ENCODE measurements around the gene GAPVD1. TPM values are rescaled to one million over a fixed set of nuclear protein-coding genes. Genes with fewer than 3 reads are reported as not detected.

GAPVD1 gene
- total and polyA plus RNA-seq, 10 of the 15 experiments (the other 5 are each of a cell fraction or from before 2014, with no cell fraction given) = 4.3 to 36.6 (median 25.9) TPM

GRCh38 chr9:125296843-125297372 lies 35.3 kb downstream of the GAPVD1 start:
- Histone ChIP-seq H3K9me3 (replicated peaks; ENCODE audit: control insufficient read depth, insufficient read depth, low read length) (no peaks in the 10 kb centered on the region), H3K4me1 (ENCODE audit: control insufficient read depth, insufficient read depth, low read length) (no peaks in the 10 kb centered on the region), H3K27ac (ENCODE audit: control insufficient read depth, insufficient read depth) (no peak overlapping the region), H3K27me3 (replicated peaks in 1 of 2; ENCODE audit: control insufficient read depth in 2 of 2, insufficient read depth in 2 of 2, low read length in 1 of 2) (no peaks in the 10 kb centered on the region), H2AFZ (ENCODE audit: control insufficient read depth, low read depth, low read length) (no peak overlapping the region), H3K79me2 (ENCODE audit: control insufficient read depth, insufficient read depth, low read length) (peaks cover 10% of the 10 kb centered on the region), H3K36me3 (ENCODE audit: control insufficient read depth in 2 of 2, insufficient read depth in 2 of 2, low read length in 1 of 2) (peaks cover 2 to 6% of the 10 kb centered on the region in 2 experiments; a peak in 3 of 4 replicates), H3K4me2 (ENCODE audit: control insufficient read depth, insufficient read depth) (no peak overlapping the region), H4K20me1 (ENCODE audit: control insufficient read depth, insufficient read depth) (no peaks in the 10 kb centered on the region; the same call in 1 of the 2 replicates), H3K4me3 (no peak overlapping the region), H3K9ac (ENCODE audit: control insufficient read depth, insufficient read depth, low read length) (no peak overlapping the region)
- no peak for DNase-seq (ENCODE audit: low read depth, low spot score)
- CTCF ChIA-PET = interaction anchor here (1.1 kb wide), 1 partner anchor 36 kb away, joined by 3 read pairs; the partner anchor contains the start of gene GAPVD1
- RAD21 ChIA-PET (ENCODE audit: unreplicated experiment) = no interaction called here
- no peak for ATAC-seq
- 97% methylated on average over 3 of the region's 3 CpGs for WGBS (ENCODE audit: insufficient coverage, insufficient replicate concordance, low lambda C conversion rate, missing lambda C conversion rate)
- intact Hi-C loops (cut with micrococcal nuclease; ENCODE audit: unreplicated experiment) = no loop called here
- no TSS peak for BruUV-seq (replicated peaks)
- POLR2A ChIA-PET = interaction anchor here (0.6 kb wide), 1 partner anchor 11 kb away, joined by 3 read pairs; no protein-coding TSS in a partner anchor
- in situ Hi-C loops (cut with MboI) = no loop called here
- SMC1A ChIA-PET (ENCODE audit: uncharacterized antibody, unreplicated experiment) = interaction anchor here (1.4 kb wide), 1 partner anchor 10 kb away, joined by 5 read pairs; no protein-coding TSS in a partner anchor
- TF ChIP-seq KLF5 (IDR thresholded peaks at IDR 0.05; ENCODE audit: partially characterized antibody) (no peak), E4F1 (IDR thresholded peaks at IDR 0.05; ENCODE audit: borderline replicate concordance, partially characterized antibody) (no peak)
- no peak for FAIRE-seq

- DNase-seq (ENCODE audit: low read depth, low spot score) (no peak), FAIRE-seq (no peak), ATAC-seq (no peak)
- 98% methylated on average over 7 of the region's 7 CpGs for WGBS (ENCODE audit: insufficient coverage, insufficient replicate concordance, low lambda C conversion rate, missing lambda C conversion rate)
- ChIA-PET RAD21 (ENCODE audit: unreplicated experiment) (no interaction called here), SMC1A (ENCODE audit: uncharacterized antibody, unreplicated experiment) (no interaction called here), POLR2A (interaction anchor here (0.7 kb wide), 1 partner anchor 107 kb away, joined by 4 read pairs; no protein-coding TSS in a partner anchor), CTCF (interaction anchor here (0.5 kb wide), 1 partner anchor 14 kb away, joined by 3 read pairs; no protein-coding TSS in a partner anchor)
- Histone ChIP-seq H3K4me2 (ENCODE audit: control insufficient read depth, insufficient read depth) (no peak overlapping the region), H3K4me1 (ENCODE audit: control insufficient read depth, insufficient read depth, low read length) (no peaks in the 10 kb centered on the region), H3K79me2 (ENCODE audit: control insufficient read depth, insufficient read depth, low read length) (peaks cover 6% of the 10 kb centered on the region), H3K9ac (ENCODE audit: control insufficient read depth, insufficient read depth, low read length) (no peak overlapping the region), H3K36me3 (ENCODE audit: control insufficient read depth in 2 of 2, insufficient read depth in 2 of 2, low read length in 1 of 2) (peaks cover 4 to 12% of the 10 kb centered on the region in 2 experiments), H3K9me3 (replicated peaks; ENCODE audit: control insufficient read depth, insufficient read depth, low read length) (no peaks in the 10 kb centered on the region), H3K27ac (ENCODE audit: control insufficient read depth, insufficient read depth) (no peak overlapping the region), H2AFZ (ENCODE audit: control insufficient read depth, low read depth, low read length) (no peak overlapping the region), H3K4me3 (no peak overlapping the region), H4K20me1 (ENCODE audit: control insufficient read depth, insufficient read depth) (no peaks in the 10 kb centered on the region; the same call in 1 of the 2 replicates), H3K27me3 (replicated peaks in 1 of 2; ENCODE audit: control insufficient read depth in 2 of 2, insufficient read depth in 2 of 2, low read length in 1 of 2) (no peaks in the 10 kb centered on the region)
- BruUV-seq (replicated peaks) = no TSS peak
- in situ Hi-C loops (cut with MboI) (no loop called here), intact Hi-C loops (cut with micrococcal nuclease; ENCODE audit: unreplicated experiment) (no loop called here)
- TF ChIP-seq LARP7 (IDR thresholded peaks at IDR 0.05) = no peak
- TF ChIP-seq, protein P1, sequence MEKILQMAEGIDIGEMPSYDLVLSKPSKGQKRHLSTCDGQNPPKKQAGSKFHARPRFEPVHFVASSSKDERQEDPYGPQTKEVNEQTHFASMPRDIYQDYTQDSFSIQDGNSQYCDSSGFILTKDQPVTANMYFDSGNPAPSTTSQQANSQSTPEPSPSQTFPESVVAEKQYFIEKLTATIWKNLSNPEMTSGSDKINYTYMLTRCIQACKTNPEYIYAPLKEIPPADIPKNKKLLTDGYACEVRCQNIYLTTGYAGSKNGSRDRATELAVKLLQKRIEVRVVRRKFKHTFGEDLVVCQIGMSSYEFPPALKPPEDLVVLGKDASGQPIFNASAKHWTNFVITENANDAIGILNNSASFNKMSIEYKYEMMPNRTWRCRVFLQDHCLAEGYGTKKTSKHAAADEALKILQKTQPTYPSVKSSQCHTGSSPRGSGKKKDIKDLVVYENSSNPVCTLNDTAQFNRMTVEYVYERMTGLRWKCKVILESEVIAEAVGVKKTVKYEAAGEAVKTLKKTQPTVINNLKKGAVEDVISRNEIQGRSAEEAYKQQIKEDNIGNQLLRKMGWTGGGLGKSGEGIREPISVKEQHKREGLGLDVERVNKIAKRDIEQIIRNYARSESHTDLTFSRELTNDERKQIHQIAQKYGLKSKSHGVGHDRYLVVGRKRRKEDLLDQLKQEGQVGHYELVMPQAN (conservative IDR thresholded peaks at IDR 0.05) = no peak
- TF ChIP-seq CBX5 (IDR thresholded peaks at IDR 0.05; ENCODE audit: low read depth) = no peak
- TF ChIP-seq, protein P2, sequence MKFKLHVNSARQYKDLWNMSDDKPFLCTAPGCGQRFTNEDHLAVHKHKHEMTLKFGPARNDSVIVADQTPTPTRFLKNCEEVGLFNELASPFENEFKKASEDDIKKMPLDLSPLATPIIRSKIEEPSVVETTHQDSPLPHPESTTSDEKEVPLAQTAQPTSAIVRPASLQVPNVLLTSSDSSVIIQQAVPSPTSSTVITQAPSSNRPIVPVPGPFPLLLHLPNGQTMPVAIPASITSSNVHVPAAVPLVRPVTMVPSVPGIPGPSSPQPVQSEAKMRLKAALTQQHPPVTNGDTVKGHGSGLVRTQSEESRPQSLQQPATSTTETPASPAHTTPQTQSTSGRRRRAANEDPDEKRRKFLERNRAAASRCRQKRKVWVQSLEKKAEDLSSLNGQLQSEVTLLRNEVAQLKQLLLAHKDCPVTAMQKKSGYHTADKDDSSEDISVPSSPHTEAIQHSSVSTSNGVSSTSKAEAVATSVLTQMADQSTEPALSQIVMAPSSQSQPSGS (IDR thresholded peaks at IDR 0.05; ENCODE audit: low read length) = no peak
- no peak for TF ChIP-seq HDAC2 (IDR thresholded peaks at IDR 0.05)
- TF ChIP-seq STAT3 (IDR thresholded peaks at IDR 0.05; ENCODE audit: low read depth, low read length) = no peak
- no peak for TF ChIP-seq SUZ12 (IDR thresholded peaks at IDR 0.05; ENCODE audit: unreplicated experiment)
Measured at GRCh38 chr9:125297917-125298316, 36.3 kb downstream of the GAPVD1 start.

Data from GM12878 (cell line).